Loucy (cell line): ENCODE measurements around the gene ZNF70.

ENCODE experiments used
- H2AFZ ChIP-seq: fragments of 200-600 bp; sonication (generic); 2 replicates; pipeline ENCODE4 v1.6.0; 2016; ENCODE audit warnings: antibody characterized with exemption, mild to moderate bottlenecking, low read length, moderate library complexity
- H3F3A ChIP-seq: fragments of 200-600 bp; 2 replicates; pipeline ENCODE4 v1.6.0; 2016; ENCODE audit warnings: antibody characterized with exemption, low read depth, mild to moderate bottlenecking
- H3K27me3 ChIP-seq: fragments of 200-600 bp; sonication (generic); 2 replicates; pipeline ENCODE4 v1.6.1; 2014; ENCODE audit warnings: low read length, mild to moderate bottlenecking; ENCODE audit not compliant: insufficient read depth, poor library complexity, severe bottlenecking
- H3K36me3 ChIP-seq: fragments of 200-600 bp; sonication (generic); 2 replicates; pipeline ENCODE4 v1.6.1; 2016; ENCODE audit warnings: low read length; ENCODE audit not compliant: insufficient read depth
- H3K4me1 ChIP-seq: fragments of 200-600 bp; sonication (generic); 2 replicates; pipeline ENCODE4 v1.5.1; 2014; ENCODE audit warnings: low read length, mild to moderate bottlenecking; ENCODE audit not compliant: insufficient read depth, poor library complexity, severe bottlenecking
- H3K4me2 ChIP-seq: fragments of 200-600 bp; sonication (generic); 2 replicates; pipeline ENCODE4 v1.6.0; 2014; ENCODE audit warnings: antibody characterized with exemption, low read length, low read depth, mild to moderate bottlenecking; ENCODE audit not compliant: poor library complexity, severe bottlenecking
- H3K4me3 ChIP-seq: fragments of 200-600 bp; sonication (generic); 2 replicates; pipeline ENCODE4 v1.5.1; 2014; ENCODE audit warnings: low read length, mild to moderate bottlenecking, mixed read lengths; ENCODE audit not compliant: poor library complexity, severe bottlenecking
- H3K79me2 ChIP-seq: fragments of 200-600 bp; sonication (generic); 2 replicates; pipeline ENCODE4 v1.6.1; 2014; ENCODE audit warnings: low read length; ENCODE audit not compliant: insufficient read depth
- H3K9ac ChIP-seq: fragments of 200-600 bp; sonication (generic); 2 replicates; pipeline ENCODE4 v1.6.0; 2014; ENCODE audit warnings: mild to moderate bottlenecking, low read depth, low read length, moderate library complexity; ENCODE audit not compliant: poor library complexity, severe bottlenecking
- H3K9me2 ChIP-seq: fragments of 200-600 bp; sonication (generic); replicated peaks from 2 replicates; pipeline ENCODE4 v1.6.1; 2016; ENCODE audit warnings: low read depth, low read length, mixed read lengths
- H3K9me3 ChIP-seq: fragments of 200-600 bp; sonication (generic); 2 replicates; pipeline ENCODE4 v1.6.1; 2014; ENCODE audit warnings: mild to moderate bottlenecking, antibody characterized with exemption, low read length, low read depth; ENCODE audit not compliant: insufficient read depth
- H4K20me1 ChIP-seq: fragments of 200-600 bp; sonication (generic); 2 replicates; pipeline ENCODE4 v1.6.0; 2014; ENCODE audit warnings: antibody characterized with exemption, low read length, mild to moderate bottlenecking; ENCODE audit not compliant: insufficient read depth, poor library complexity, severe bottlenecking
- EZH2phosphoT487 ChIP-seq: fragments of 200-600 bp; IDR thresholded peaks from 2 replicates; pipeline ENCODE4 v1.6.1; 2018; ENCODE audit warnings: antibody characterized with exemption, mild to moderate bottlenecking, moderate library complexity, borderline replicate concordance
- TF ChIP-seq, protein P1 (sequence below): fragments of 200-600 bp; sonication (generic); conservative IDR thresholded peaks from 2 replicates; pipeline ENCODE4 v1.5.1; 2014; ENCODE audit warnings: mild to moderate bottlenecking, antibody characterized with exemption, low read length

ZNF70 gene

DNA sequence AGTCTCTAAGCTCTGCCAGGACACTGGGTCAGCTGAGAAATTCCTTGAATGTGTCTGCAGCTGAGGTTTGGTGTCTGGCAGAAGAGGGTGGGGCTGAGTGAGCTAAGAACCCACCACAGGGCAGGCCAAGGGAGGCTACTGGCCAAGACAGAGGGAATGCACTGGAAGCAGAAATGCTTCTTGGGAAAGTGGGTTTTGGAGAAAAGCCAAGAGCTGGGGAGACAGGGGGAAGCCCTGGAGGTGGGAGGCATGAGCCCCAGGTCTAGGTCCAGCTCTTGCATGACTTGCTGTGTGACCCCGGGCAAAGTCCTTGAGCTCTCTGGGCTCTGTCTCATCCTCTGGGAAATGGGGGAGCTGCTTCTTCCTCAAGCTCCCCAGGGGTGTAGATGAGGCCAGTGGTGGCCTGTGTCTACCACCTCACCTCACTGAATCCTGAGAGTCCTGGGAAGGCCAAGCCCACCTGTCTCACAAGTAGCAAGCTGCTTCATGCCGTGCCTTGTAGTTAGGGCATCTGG is 24.1 kb upstream of the ZNF70 start:
- no peaks in the 10 kb centered on the region for H4K20me1 ChIP-seq
- no peak for TF ChIP-seq EZH2phosphoT487
- TF ChIP-seq, protein P1, sequence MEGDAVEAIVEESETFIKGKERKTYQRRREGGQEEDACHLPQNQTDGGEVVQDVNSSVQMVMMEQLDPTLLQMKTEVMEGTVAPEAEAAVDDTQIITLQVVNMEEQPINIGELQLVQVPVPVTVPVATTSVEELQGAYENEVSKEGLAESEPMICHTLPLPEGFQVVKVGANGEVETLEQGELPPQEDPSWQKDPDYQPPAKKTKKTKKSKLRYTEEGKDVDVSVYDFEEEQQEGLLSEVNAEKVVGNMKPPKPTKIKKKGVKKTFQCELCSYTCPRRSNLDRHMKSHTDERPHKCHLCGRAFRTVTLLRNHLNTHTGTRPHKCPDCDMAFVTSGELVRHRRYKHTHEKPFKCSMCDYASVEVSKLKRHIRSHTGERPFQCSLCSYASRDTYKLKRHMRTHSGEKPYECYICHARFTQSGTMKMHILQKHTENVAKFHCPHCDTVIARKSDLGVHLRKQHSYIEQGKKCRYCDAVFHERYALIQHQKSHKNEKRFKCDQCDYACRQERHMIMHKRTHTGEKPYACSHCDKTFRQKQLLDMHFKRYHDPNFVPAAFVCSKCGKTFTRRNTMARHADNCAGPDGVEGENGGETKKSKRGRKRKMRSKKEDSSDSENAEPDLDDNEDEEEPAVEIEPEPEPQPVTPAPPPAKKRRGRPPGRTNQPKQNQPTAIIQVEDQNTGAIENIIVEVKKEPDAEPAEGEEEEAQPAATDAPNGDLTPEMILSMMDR: no peak
- no peak overlapping the region for H3K4me3 ChIP-seq
- H3K27me3 ChIP-seq: no peaks in the 10 kb centered on the region
- H3K9me2 ChIP-seq: no peaks in the 10 kb centered on the region
- H2AFZ ChIP-seq: no peak overlapping the region
- H3K4me1 ChIP-seq: peaks cover 5% of the 10 kb centered on the region
- no peak overlapping the region for H3K9ac ChIP-seq
- no peaks in the 10 kb centered on the region for H3K9me3 ChIP-seq
- H3K4me2 ChIP-seq: no peak overlapping the region
- no peaks in the 10 kb centered on the region for H3F3A ChIP-seq
- H3K79me2 ChIP-seq: no peaks in the 10 kb centered on the region
- H3K36me3 ChIP-seq: no peaks in the 10 kb centered on the region

DNA sequence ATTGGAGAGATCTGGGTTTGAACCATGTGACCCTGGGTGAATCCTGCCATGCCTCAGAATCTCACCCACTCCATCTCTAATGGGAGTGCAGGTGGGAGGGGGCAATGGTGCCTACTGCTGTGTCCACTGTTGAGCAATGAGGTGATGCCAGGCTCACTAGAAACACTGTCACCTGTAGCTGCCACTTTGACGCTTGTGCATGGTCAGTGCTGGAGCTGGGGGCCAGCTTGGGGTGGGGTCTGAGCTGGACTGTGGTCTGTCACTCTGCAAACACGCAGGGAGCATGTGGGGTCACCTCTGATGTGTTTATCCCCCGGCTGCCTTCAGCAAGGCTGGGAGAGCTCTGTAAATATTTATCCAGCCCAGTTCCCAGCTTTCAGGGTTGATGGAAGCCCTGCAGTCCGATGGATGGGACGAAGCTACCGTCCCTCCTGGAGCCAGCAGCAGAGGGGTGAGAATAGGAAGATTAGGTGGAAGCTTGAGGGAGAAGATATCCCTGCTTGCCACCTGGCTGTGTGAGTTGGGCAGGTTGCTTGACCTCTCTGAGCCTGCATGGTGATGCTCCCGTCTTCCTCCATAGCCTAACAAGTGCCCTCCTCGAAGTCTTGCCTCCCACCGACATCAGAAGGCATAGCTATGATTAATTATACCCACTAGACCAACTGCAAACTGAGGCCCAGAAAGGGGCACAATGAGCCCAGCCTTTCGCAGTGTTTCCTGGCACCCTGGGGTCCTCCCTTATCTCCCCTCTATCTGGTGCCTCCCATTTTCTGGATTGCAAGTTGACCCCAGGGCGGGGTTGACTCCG is 23.4 kb upstream of the ZNF70 start:
- Histone ChIP-seq H3K9me2 (no peaks in the 10 kb centered on the region), H2AFZ (no peak overlapping the region), H3F3A (no peaks in the 10 kb centered on the region), H3K4me1 (peaks cover 5% of the 10 kb centered on the region), H3K4me3 (no peak overlapping the region), H4K20me1 (no peaks in the 10 kb centered on the region), H3K9me3 (no peaks in the 10 kb centered on the region), H3K36me3 (no peaks in the 10 kb centered on the region), H3K79me2 (no peaks in the 10 kb centered on the region), H3K27me3 (no peaks in the 10 kb centered on the region), H3K9ac (no peak overlapping the region), H3K4me2 (no peak overlapping the region)
- TF ChIP-seq, protein P1: no peak

GRCh38 chr22:23773483-23774113 is 22.7 kb upstream of the ZNF70 start:
- no peaks in the 10 kb centered on the region for H3K79me2 ChIP-seq
- H3F3A ChIP-seq: no peaks in the 10 kb centered on the region
- H3K36me3 ChIP-seq: no peaks in the 10 kb centered on the region
- H3K4me3 ChIP-seq: no peak overlapping the region
- H4K20me1 ChIP-seq: no peaks in the 10 kb centered on the region
- no peaks in the 10 kb centered on the region for H3K27me3 ChIP-seq
- no peaks in the 10 kb centered on the region for H3K9me2 ChIP-seq
- H3K9ac ChIP-seq: no peak overlapping the region
- peaks cover 5% of the 10 kb centered on the region for H3K4me1 ChIP-seq
- no peak overlapping the region for H3K4me2 ChIP-seq
- TF ChIP-seq, protein P1: no peak
- no peak for TF ChIP-seq EZH2phosphoT487
- H2AFZ ChIP-seq: no peak overlapping the region
- H3K9me3 ChIP-seq: no peaks in the 10 kb centered on the region
